PC-3 (cell line): ENCODE measurements around the gene XIRP1. TPM values are rescaled to one million over a fixed set of nuclear protein-coding genes. Genes with fewer than 3 reads are reported as not detected.

Source experiments
- ATAC-seq: fragments of 200-7000 bp; cut with Tn5 transposase; 2 replicates; pipeline ENCODE4 v1.9.1; 2020; ENCODE audit warnings: mild to moderate bottlenecking, moderate library complexity
- Bru-seq: library from RNA; stranded (reverse); fragments of 400-500 nt; gene quantifications from one replicate; lab custom pipeline; 2021; lab: Mats Ljungman, UMichigan
- BruChase-seq, 2 experiments: library from RNA; stranded (reverse); fragments of 400-500 nt; gene quantifications; one replicate each; lab custom pipeline; 2021; lab: Mats Ljungman, UMichigan
- BruUV-seq: library from RNA; stranded (reverse); fragments of 400-500 nt; replicated peaks from 2 replicates; lab custom pipeline; 2021; lab: Mats Ljungman, UMichigan
- CTCF ChIA-PET: fragments of 300-600 bp; sonication (Branson Sonifier 250); formaldehyde crosslinking; loops from one replicate; lab custom pipeline; 2022; ENCODE audit warnings: antibody characterized with exemption; lab: Charles Lee
- POLR2A ChIA-PET: fragments of 300-600 bp; sonication (Branson Sonifier 250); formaldehyde crosslinking; loops from one replicate; lab custom pipeline; 2022; ENCODE audit warnings: antibody characterized with exemption; ENCODE audit not compliant: unreplicated experiment; lab: Charles Lee
- DNase-seq: peaks from one replicate; pipeline ENCODE4 v3.0.0-alpha.2; 2015
- H2AFZ ChIP-seq: fragments of 300-600 bp; sonication (generic); 2 replicates; pipeline ENCODE4 v1.6.0; 2016; ENCODE audit warnings: antibody characterized with exemption, low read length
- H3F3A ChIP-seq: fragments of 300-600 bp; sonication (generic); one replicate; pipeline ENCODE4 v1.6.0; 2017; ENCODE audit warnings: antibody characterized with exemption, low read length, control low read depth, mild to moderate bottlenecking; ENCODE audit not compliant: unreplicated experiment
- H3K27ac ChIP-seq: fragments of 300-600 bp; sonication (generic); 2 replicates; pipeline ENCODE4 v1.5.1; 2016; ENCODE audit warnings: mild to moderate bottlenecking, low read length
- H3K27me3 ChIP-seq: fragments of 300-600 bp; sonication (generic); 2 replicates; pipeline ENCODE4 v1.6.1; 2016; ENCODE audit warnings: low read length, mixed read lengths
- H3K36me3 ChIP-seq: fragments of 300-600 bp; sonication (generic); 2 replicates; pipeline ENCODE4 v1.6.1; 2016; ENCODE audit warnings: low read depth, mixed run types, low read length, mixed read lengths
- H3K4me1 ChIP-seq: fragments of 300-600 bp; sonication (generic); 2 replicates; pipeline ENCODE4 v1.5.1; 2016; ENCODE audit warnings: low read length; ENCODE audit not compliant: insufficient read depth
- H3K4me2 ChIP-seq: fragments of 300-600 bp; sonication (generic); 2 replicates; pipeline ENCODE4 v1.6.0; 2016; ENCODE audit warnings: low read length
- H3K4me3 ChIP-seq: fragments of 300-600 bp; sonication (generic); 2 replicates; pipeline ENCODE4 v1.5.1; 2016; ENCODE audit warnings: mild to moderate bottlenecking, low read length, mixed read lengths
- H3K79me2 ChIP-seq: fragments of 300-600 bp; sonication (generic); 2 replicates; pipeline ENCODE4 v1.6.1; 2017; ENCODE audit warnings: low read length, mixed read lengths
- H3K9ac ChIP-seq: fragments of 300-600 bp; sonication (generic); 2 replicates; pipeline ENCODE4 v1.6.0; 2016; ENCODE audit warnings: mild to moderate bottlenecking, low read length
- H3K9me2 ChIP-seq: fragments of 300-600 bp; sonication (generic); replicated peaks from 2 replicates; pipeline ENCODE4 v1.6.1; 2016; ENCODE audit warnings: mixed run types, low read length, mixed read lengths
- H3K9me3 ChIP-seq: fragments of 300-600 bp; sonication (generic); 2 replicates; pipeline ENCODE4 v1.6.1; 2016; ENCODE audit warnings: low read length, mixed read lengths
- H4K20me1 ChIP-seq: fragments of 300-600 bp; sonication (generic); 2 replicates; pipeline ENCODE4 v1.6.1; 2016; ENCODE audit warnings: low read length, mixed read lengths
- EZH2 ChIP-seq: fragments of 300-600 bp; sonication (generic); IDR thresholded peaks from one replicate; pipeline ENCODE4 v1.6.1; 2017; ENCODE audit warnings: antibody characterized with exemption, mild to moderate bottlenecking, low read length; ENCODE audit not compliant: unreplicated experiment
- EZH2phosphoT487 ChIP-seq: fragments of 300-600 bp; sonication (generic); IDR thresholded peaks from 2 replicates; pipeline ENCODE4 v1.6.1; 2018; ENCODE audit warnings: mild to moderate bottlenecking, antibody characterized with exemption, low read length, borderline replicate concordance
- intact Hi-C: fragments of 100-400 bp; cut with micrococcal nuclease; formaldehyde crosslinking; loops from 2 replicates; pipeline ENCODE4 v1.9.0; 2023
- long read RNA-seq: library from polyadenylated mRNA; unstranded; transcript quantifications from one replicate; pipeline ENCODE4 v2.0.0, GENCODE V29; 2021; ENCODE audit not compliant: unreplicated experiment
- total RNA-seq: library from RNA; depleted of rRNA; stranded (reverse); fragments of >200 nt; gene quantifications from 2 replicates; pipeline ENCODE4 v1.2.3, GENCODE V29; 2014; rRNA removed
- TF ChIP-seq, protein P1 (sequence below): fragments of 300-600 bp; sonication (generic); conservative IDR thresholded peaks from 2 replicates; pipeline ENCODE4 v1.5.1; 2017; ENCODE audit warnings: antibody characterized with exemption, low read depth, mild to moderate bottlenecking, low read length

The XIRP1 gene
- not detected in 2 replicates for total RNA-seq
- not detected for Bru-seq, nascent RNA
- BruChase-seq, experiment 1, labeled RNA remaining after a 6-hour chase = not detected
- not detected for BruChase-seq, experiment 2, labeled RNA remaining after a 2-hour chase
- long read RNA-seq = 0 reads

DNA sequence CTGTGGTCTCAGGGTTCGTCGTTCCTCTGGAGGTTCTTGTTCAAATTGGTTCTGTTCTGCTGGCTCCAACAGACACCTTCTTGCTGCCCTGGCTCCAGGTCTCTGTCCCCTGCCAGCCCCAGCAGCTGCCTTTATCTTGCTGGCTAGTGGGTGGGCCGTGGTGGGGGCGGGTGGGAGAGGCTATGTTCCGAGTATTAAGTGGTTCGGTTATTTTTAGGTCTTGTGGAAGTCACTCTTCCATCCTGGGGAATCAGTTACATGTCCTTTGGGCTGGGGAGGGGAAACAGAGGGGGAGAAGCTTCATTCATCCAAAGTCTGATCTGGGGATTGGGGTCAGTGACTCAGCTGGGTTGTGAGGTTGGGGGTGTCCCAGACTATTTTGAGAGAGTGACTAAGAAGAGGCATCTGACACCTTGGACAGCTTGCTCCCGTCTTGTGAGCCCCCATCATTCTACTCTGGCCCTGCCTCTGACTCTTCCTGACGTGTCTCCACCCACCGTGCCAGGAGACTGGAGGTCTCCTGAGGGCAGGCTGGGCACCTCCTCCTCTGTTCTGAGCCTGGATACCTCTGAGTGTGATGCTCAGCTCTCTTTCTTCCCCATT is at the start of gene XIRP1:
Gene XIRP1, minus strand, starts transcription at position 106 of the 603 bp plus-strand sequence. CDS start 3,150 bp downstream, outside the sequence.
- no peaks in the 10 kb centered on the region for H3K36me3 ChIP-seq
- no peaks in the 10 kb centered on the region for H3K27me3 ChIP-seq
- no peaks in the 10 kb centered on the region for H3K9me2 ChIP-seq
- no peaks in the 10 kb centered on the region for H3F3A ChIP-seq
- no TSS peak for BruUV-seq
- ATAC-seq (no peak), DNase-seq (no peak)
- H3K4me2 ChIP-seq = no peak within 1 kb of the TSS
- no peak for TF ChIP-seq EZH2phosphoT487
- no peak within 1 kb of the TSS for H3K4me3 ChIP-seq
- no peaks in the 10 kb centered on the region for H4K20me1 ChIP-seq
- intact Hi-C loops = no loop called here
- no peak within 1 kb of the TSS for H2AFZ ChIP-seq
- H3K79me2 ChIP-seq = no peaks in the 10 kb centered on the region
- no peak within 1 kb of the TSS for H3K27ac ChIP-seq
- CTCF ChIA-PET = interaction anchor here (0.6 to 1.4 kb wide), 2 partner anchors 96 to 99 kb away, joined by 4 to 6 read pairs; no protein-coding TSS in a partner anchor
- POLR2A ChIA-PET = no interaction called here
- H3K4me1 ChIP-seq = no peaks in the 10 kb centered on the region
- H3K9ac ChIP-seq = no peak within 1 kb of the TSS
- no peaks in the 10 kb centered on the region for H3K9me3 ChIP-seq

DNA sequence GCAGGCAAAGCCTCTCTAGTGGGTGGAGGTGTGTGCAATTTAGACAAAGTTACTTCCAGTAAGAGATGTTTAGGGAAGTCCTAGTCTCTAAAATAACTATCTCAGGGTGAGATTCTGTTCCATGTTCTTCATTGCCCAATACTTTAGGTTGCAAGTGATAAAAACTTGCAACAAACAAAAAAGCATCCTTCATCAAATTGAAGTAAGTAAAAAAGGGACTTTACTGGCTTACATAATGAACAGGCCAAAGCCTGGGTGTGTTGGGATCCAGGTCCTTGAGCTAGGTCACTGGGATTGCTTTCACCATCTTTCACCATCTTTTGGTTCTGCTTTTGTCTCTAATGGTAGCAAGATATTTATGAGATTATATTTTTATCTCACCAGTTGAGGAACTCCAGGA is 49.2 kb upstream of the XIRP1 start:
- no peaks in the 10 kb centered on the region for H3F3A ChIP-seq
- H3K27ac ChIP-seq = no peak overlapping the region
- no peak overlapping the region for H2AFZ ChIP-seq
- H3K36me3 ChIP-seq = no peaks in the 10 kb centered on the region
- ATAC-seq = no peak
- POLR2A ChIA-PET = no interaction called here
- no peak overlapping the region for H3K9ac ChIP-seq
- H4K20me1 ChIP-seq = no peaks in the 10 kb centered on the region
- H3K4me2 ChIP-seq = no peak overlapping the region
- CTCF ChIA-PET = no interaction called here
- intact Hi-C loops = no loop called here
- H3K9me2 ChIP-seq = no peaks in the 10 kb centered on the region
- no peaks in the 10 kb centered on the region for H3K4me1 ChIP-seq
- H3K27me3 ChIP-seq = peaks cover 78% of the 10 kb centered on the region
- no peaks in the 10 kb centered on the region for H3K9me3 ChIP-seq
- DNase-seq = no peak
- H3K79me2 ChIP-seq = no peaks in the 10 kb centered on the region
- no TSS peak for BruUV-seq
- no peak overlapping the region for H3K4me3 ChIP-seq
- TF ChIP-seq EZH2 = no peak

DNA sequence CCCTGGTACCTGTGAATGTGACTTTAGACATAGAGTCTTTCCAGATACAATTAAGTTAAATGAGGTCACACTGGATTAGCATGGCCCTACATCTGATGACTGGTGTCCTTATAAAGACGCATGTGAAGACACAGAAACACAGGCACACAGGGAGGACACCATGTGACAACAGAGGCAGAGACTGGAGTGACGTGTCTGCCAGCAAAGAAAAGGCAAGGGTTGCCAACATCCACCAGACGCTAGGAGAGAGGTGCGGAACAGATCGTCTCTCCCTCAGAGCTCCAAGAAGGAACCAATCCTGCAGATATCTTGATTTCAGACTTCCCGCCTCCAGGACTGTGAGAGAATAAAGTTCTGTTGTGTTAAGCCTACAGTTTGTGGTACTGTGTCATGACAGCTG is 44.6 kb upstream of the XIRP1 start:
- no TSS peak for BruUV-seq
- peaks cover 90% of the 10 kb centered on the region for H3K27me3 ChIP-seq
- ATAC-seq = no peak
- no peak for DNase-seq
- no peaks in the 10 kb centered on the region for H3K79me2 ChIP-seq
- no peaks in the 10 kb centered on the region for H3K9me3 ChIP-seq
- intact Hi-C loops = no loop called here
- H3K36me3 ChIP-seq = no peaks in the 10 kb centered on the region
- no peak overlapping the region for H3K4me3 ChIP-seq
- ChIA-PET CTCF (no interaction called here), POLR2A (no interaction called here)
- H2AFZ ChIP-seq = no peak overlapping the region
- no peaks in the 10 kb centered on the region for H4K20me1 ChIP-seq
- no peaks in the 10 kb centered on the region for H3K4me1 ChIP-seq
- no peak overlapping the region for H3K9ac ChIP-seq
- no peaks in the 10 kb centered on the region for H3K9me2 ChIP-seq
- TF ChIP-seq EZH2 (no peak), EZH2phosphoT487 (no peak)
- TF ChIP-seq, protein P1, sequence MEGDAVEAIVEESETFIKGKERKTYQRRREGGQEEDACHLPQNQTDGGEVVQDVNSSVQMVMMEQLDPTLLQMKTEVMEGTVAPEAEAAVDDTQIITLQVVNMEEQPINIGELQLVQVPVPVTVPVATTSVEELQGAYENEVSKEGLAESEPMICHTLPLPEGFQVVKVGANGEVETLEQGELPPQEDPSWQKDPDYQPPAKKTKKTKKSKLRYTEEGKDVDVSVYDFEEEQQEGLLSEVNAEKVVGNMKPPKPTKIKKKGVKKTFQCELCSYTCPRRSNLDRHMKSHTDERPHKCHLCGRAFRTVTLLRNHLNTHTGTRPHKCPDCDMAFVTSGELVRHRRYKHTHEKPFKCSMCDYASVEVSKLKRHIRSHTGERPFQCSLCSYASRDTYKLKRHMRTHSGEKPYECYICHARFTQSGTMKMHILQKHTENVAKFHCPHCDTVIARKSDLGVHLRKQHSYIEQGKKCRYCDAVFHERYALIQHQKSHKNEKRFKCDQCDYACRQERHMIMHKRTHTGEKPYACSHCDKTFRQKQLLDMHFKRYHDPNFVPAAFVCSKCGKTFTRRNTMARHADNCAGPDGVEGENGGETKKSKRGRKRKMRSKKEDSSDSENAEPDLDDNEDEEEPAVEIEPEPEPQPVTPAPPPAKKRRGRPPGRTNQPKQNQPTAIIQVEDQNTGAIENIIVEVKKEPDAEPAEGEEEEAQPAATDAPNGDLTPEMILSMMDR = no peak
- H3K4me2 ChIP-seq = no peak overlapping the region
- no peak overlapping the region for H3K27ac ChIP-seq
- no peaks in the 10 kb centered on the region for H3F3A ChIP-seq
